ENCODE results near the gene PPP1R16B.

DNA sequence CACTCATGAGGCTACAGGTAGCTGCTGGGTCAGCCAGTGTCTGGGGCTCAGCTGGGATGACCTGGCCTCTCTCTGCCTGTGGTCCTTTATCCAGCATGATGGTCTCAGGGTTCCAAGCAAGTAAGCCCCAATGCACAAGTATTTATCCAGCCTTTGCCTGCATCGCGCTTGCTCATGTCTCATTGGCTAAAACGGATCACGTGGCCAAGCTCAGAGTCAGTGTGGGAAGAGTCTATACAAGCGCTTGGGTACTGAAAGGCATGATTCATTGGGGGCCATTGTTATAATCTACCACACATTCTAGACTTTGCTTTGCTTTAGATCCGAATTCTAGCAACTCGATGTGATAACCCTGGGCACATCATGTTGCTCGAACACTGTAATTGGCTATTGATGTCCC is 48.3 kb downstream of the PPP1R16B start:
- TF ChIP-seq POLR2A (IDR thresholded peaks at IDR 0.05; ENCODE audit: low read length): no peak
- no peak for TF ChIP-seq GATA1 (IDR thresholded peaks at IDR 0.05; ENCODE audit: low read depth, low read length)
